GM19452 (cell line): Measurements from ENCODE around the gene FER1L5.

ENCODE experiments used
- ATAC-seq: cut with Tn5 transposase; IDR thresholded peaks from one replicate; pipeline ENCODE4 v1.9.1; 2021; ENCODE audit not compliant: unreplicated experiment

The FER1L5 gene

DNA sequence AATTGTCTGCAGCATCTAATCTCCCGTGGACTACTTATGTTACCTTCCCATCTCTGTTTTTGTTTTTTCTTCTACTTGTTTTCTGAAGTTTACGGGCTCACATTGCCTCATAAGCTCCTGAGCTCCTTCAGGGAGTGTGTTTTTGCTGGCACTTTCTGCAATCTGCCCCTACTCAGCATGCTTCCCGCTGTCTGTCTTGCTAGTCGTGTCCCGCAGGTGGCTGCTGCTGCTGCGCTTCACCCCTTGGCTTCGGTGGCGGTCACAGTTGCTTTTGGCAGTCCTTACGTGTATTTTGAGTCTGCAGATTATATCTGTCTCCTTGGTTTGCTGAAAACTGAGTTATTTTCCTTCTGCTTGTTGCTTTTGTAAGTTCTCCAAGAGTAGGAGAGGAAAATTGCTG, 37.3 kb downstream of the FER1L5 start:
- ATAC-seq, result no peak

DNA sequence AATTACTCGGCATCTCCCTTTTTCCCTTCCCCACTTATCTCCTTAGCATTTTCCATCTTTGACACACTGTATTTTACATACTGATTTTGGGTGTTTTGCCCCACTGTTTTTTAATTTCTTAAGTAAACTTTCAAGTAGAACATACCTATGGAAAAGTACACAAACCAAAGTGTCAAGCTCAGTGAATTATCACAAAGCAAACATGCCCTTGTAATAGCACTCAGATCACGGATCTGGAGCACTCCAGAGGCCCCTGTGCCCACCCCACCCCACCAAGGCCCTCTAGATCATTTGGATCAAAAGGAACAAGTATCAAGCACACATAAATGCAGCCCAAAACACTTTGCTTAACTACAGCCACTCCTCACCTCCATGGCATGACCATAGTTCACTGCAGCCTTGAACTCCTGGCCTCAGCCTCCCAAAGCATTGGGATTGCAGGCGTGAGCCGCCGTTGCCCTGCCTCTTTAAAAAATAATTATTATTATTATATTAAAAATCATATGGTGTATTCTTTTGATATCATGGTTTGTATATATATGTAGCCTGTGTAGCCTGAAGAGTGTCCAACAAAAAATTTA, 38.1 kb downstream of the FER1L5 start:
- no peak for ATAC-seq

DNA sequence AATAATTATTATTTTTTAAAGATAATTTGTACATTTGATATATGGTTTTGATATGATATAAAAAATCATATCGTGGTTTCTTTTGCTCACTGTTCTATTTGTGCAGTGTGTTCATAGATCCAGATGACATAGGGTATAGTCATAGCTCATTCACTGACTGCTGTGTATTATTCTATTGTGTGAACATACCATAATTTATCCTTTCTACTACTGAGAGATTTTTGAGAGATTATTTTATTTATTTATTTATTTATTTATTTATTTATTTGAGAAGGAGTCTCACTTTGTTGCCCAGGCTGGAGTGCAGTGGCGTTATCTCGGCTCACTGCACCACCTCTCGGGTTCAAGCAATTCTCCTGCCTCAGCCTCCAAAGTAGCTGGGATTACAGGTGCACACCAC, 39.0 kb downstream of the FER1L5 start:
- no peak for ATAC-seq

DNA sequence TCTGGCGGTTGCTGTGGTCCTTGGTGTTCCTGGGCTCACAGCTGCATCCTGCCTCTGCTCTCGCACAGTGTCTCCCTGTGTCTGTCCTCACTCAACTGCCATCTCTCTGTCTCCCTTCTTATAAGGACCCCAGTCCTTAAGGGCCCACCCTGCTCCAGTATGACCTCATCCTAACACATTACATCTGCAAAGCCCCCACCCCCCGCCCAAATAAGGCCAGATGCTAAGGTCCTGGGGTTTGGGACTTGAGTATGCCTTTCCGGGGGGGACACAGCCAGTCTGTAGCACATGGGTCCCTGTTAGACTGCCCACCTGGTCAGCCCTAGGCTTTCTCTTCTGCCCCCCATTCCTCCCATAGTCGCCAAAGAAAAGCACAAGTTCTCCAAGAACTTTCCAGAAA, 40.7 kb downstream of the FER1L5 start:
- ATAC-seq, result no peak

DNA sequence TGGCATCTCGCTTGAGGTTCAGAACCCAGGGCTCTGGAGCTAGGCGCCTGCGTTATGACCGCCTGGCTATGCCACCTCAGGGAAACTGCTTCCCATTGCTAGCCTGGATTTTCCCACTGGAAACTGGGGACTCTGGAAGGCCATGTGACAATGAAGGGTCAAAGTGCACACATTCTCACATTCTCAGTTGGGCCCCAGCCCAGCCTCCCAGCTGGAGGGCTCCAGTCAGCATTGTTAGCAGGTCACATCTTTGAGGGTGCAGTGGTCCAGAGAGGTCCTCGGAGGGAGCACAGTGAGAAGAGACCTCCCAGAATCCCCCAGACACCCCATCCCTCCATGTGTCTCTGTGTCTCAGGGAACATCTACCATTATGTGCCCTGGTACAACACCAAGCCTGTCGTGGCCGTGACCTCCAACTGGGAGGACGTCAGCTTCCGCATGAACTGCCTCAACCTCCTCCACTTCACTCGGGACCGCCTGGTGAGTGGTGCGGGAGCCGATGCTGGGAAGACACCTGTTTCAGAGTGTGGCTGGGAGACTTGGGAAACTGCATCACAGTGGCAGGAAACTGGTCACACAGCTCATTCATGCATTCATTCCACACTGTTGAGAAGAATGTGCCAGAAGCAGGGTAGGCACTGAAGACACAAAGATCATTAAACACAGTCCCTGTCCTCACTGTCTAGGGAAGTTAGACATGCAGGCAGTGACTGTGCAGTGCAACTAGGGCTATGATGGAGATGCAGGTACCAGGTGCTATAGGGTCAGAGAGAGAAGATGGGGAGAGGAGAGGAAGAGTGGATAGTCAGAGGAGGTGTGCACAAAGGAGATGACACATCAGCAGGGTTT, 41.6 kb downstream of the FER1L5 start:
- no peak for ATAC-seq

DNA sequence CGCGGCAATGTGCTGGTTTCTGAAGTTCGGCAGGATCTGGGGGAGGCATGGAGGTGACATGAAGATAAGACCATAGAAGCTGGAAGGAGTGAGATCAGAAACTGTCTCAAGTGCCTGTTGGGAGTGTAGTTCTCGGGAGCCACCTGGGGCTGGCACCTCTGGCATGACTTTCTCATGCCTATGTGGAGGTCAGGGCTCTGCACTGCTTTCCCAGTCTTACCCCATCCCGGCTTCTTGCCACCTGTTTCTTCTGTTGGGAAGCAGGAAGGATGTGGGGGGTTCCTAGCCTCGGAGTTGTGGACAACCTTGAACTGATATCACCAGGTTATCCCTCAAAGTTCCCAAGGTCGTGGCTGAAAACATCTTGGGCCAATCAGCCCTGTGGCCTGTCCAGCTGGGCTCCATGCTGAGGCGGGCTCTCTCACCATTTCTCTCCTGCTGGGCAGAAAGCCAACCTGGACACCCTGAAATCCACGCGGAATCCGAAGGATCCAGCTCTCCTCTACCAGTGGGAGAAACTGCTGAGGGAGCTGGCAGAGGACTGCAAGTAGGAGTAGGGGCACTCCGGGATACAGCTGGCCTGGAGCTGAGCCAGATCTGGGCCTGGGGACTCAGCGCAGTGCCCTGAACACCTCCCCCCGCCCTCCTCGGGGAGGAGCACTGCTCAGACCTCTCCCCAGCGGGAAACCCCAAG, 42.5 kb downstream of the FER1L5 start:
- ATAC-seq, result no peak

DNA sequence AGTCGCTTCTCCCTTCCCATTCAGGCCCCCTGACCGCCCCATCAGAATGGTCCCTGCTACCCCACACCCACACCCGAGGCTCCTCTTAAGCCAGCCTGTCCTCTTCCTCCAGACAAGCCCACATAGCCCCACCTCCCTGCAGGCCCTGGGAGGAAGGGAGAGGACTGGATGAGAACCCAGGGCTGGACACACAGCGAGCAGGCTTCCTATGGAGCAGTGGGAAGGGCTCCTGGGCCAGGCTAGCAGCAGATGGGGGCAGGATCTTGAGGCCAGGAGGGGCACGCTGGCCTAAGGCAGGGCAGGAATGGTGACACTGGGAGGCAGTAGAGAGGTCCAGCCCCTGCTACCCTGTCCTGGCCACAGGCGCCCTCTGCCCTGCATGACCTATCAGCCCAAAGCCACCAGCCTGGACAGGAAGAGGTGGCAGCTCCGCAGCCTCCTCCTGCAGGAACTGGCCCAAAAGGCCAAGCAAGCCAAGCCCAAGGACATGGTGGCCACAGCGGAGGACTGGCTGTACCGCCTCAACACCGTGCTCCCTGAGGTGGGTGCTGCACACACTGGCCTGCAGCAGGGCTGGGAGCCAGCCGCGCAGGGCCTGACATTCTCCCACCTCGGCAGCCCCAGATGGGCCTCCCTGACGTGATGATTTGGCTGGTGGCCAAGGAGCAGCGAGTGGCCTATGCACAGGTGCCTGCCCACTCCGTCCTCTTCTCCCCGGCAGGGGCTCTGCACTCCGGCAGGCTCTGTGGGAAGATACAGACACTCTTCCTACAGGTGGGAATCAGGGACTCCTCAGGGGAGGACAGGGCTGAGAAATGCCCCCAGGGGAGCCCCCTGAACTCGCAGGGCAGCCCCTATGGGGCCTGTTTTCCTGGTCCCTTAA, 43.3 kb downstream of the FER1L5 start:
- no peak for ATAC-seq

DNA sequence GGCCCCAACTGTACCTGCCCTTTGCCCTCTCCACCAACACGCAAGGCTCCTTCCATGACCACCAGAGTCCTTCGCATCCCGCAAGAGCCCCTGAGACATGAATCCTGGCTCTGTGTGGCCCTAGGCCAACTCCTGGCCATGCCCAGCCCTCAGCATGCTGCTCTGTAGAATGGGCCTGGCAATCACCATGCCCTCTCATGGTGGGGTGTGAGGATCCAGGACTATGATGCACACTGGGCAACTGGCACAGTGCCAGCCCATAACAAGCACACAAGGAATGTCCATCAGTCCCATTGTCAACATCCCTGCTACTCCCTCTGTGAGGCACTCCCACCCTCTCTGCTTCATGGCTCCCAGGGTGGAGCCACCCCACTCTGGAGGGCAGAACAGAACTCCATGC, 44.7 kb downstream of the FER1L5 start:
- ATAC-seq, result no peak

DNA sequence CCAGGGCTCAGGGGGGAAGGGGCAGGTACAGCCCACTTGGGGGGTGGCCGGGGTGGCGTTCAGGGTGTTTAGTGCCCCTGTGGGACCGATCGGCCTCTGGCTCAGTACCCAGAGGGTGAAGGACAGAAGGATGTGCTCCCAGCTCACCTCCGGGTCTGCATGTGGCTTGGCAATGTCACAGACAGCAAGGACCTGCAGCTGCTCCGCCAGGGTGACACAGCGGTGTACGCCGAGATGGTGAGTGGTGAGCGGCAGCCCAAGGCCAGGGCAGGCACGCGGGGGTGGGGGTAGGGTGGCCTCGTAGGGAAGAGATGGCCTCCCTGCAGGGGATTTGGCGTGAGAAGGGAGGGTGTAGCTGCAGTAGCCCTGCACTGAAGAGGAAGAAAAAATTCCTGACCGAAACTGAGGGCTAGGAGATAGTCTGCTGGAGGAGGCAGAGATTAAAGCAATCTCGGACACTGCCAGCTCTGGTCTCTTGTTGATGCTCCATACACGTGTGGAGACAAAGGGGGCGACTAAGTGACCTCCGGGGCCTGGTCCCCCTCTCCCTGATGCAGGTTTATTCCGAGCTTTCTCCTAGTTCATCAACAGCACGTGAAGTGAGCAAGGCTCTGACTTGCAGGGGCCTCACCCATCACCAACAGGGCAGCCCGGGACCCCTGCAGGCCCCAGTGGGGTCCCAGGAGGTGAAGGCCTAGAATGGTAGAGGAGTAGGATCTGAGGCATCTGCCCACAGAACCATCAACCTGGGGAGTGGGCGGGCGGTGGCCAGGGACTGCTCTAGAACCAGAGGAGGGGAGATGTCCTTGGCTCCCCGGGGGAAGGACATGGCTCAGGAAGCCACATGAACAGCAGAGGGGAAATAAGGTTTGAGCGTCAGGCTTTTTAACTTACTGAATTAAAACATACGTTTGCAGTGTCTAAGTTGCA, 45.4 kb downstream of the FER1L5 start:
- no peak for ATAC-seq

DNA sequence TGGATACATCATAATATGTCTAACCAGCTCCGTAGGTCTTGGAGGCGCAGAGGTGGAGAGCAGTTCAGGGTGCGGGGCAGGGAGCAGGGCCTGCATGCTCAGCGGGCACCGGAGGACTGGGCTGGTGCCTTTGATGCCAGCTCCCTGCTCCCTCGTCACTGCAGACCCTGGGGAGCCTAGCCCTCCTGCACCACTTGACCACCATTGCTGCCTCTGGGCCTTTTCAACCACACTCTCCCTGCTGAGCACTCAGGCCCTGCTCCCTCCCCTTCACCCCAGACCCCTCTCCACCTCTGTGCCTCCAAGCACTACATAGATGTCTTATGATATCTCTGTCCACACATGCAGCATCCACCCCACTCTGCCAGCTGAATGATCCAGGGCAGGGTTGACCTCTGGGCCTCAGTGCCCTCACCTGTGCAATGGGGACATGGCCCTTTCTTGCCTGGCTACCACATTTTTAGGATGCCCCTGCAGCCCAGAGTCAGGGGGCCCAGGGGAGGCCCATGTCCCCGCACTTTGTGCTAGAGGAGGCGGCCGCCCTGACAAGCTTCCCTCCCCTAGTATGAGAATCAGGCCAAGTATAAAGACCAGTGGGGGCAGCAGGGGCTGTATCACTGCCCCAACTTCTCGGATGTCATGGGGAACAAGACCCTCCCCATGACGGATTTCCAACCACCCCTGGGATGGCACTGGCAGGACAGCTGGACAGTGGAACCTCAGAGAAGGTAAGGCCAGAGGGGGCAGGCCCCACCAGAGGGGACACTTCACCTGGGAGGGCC, 46.3 kb downstream of the FER1L5 start:
- ATAC-seq, result no peak

DNA sequence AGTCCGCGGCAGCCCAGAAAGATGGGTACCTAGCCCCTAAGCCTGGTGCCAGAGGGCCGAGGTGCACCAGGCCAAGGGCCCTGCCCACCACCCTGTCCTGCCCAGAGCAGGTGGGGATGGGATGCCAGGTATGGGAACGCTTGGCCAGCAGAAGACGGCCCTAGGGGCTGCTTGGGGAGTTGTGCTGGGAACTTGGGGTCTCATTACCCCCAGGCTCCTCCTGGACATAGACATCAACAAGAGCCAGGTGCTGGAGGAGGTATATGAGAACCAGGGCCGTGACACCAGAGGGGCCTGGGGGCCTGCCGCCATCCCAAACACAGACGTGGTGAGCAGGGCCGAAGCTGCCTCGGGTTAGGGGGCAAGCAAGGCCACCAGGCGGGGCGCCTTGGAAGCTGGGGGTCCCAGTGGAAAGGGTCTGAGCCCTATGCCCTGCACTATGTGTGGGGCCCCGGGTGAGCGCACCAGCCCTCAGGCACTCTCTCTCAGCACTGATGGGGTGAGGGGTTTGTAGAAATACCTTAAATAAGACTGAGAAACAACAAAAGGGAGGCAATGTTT, 46.9 kb downstream of the FER1L5 start:
- ATAC-seq, result no peak

DNA sequence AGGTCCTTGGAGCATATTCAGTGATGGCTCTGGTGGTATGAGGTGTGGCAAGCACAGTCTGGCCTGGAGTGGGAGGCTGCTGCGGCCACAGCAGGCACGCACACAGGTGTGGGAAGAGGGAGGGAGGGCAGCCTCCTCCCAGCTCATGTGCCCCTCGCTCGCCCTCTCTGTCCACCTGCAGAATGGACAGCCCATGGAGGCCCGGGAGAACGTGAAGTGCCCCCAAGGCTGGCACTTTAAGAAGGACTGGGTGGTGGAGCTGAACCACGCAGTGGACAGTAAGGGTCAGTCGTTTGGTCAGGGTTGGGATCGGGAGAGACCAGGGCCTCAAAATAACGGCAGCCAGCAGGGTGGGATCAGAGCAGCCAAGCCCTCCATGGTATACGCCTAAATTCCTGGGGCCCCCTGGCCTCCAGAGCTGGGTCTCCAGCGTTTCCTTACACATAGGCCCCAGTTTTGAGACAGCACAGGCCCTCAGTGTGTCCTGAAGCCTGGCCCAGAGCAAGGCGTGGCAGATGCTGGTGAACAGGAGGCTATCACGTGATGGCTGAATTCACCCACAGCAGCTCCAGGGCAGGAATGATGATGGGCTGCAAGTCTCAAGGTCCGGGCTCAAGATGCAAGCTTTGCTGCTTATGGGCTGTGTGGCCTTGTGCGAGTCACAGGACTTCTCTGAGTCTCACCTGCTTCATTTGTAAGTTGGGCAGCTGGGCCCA, 47.9 kb downstream of the FER1L5 start:
- no peak for ATAC-seq

DNA sequence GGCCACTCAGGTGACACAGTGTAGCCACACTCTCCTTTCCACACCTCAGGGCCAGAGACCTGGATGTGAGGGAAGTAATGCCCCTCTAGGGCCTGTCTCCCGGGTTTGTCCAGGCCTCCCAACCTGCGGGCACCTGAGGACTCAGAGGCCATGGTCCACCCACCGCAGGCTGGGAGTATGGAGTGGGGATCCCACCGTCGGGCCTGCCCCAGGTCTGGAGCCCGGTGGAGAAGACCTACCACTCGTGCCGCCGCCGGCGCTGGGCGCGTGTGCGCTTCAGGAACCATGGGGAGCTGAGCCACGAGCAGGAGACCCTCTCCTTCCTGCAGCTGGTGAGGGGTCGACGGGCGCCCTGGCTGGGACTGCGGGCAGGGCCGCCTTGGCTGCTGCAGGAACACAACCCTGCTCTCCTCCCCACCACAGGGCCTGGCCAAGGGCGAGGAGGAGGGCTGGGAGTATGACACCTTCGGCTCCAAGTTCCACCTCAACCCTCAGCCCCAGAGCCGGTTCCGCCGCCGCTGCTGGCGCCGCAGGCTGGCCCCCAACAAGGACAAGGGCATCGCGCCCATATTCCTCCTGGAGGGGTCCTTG, 48.6 kb downstream of the FER1L5 start:
- no peak for ATAC-seq

DNA sequence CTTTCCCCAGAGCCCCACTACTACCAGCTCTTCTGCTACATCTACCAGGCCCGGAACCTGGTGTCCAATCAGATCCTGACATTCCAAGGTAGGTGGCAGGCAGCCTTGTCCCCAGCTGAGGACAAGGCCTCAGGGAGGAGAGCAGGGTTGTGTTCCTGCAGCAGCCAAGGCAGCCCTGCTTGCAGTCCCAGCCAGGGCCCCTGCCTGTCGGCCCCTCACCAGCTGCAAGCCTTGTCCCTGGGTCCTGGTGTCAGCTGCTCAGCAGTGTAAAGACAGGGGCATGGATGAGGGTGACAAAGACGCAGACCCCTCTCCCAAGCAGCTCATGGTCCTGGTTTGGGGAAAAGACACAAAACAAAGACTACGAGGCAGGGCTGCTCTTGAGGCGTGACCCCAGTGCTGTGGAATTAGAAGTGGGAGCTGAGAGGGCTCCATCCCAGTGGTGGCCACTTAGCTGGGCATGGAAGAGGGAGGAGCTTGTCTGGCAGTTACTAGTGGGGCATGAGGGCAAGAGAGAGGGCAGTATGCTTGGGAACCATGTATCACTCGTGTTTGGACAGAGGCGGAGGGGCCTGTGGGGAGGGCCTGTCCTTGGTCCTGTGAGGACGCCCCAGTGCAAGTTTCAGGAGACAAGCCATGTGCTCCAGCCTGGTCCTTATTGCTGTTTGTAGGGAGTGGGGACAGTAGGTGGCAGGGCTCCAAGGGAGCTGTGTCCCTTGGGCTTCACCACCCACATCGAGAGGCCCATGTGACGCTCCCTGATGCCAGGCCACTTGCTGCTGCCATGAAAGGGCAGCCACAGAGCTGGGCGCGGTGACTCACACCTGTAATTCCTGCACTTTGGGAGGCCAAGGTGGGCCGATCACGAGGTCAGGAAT, 49.8 kb downstream of the FER1L5 start:
- ATAC-seq, result no peak

DNA sequence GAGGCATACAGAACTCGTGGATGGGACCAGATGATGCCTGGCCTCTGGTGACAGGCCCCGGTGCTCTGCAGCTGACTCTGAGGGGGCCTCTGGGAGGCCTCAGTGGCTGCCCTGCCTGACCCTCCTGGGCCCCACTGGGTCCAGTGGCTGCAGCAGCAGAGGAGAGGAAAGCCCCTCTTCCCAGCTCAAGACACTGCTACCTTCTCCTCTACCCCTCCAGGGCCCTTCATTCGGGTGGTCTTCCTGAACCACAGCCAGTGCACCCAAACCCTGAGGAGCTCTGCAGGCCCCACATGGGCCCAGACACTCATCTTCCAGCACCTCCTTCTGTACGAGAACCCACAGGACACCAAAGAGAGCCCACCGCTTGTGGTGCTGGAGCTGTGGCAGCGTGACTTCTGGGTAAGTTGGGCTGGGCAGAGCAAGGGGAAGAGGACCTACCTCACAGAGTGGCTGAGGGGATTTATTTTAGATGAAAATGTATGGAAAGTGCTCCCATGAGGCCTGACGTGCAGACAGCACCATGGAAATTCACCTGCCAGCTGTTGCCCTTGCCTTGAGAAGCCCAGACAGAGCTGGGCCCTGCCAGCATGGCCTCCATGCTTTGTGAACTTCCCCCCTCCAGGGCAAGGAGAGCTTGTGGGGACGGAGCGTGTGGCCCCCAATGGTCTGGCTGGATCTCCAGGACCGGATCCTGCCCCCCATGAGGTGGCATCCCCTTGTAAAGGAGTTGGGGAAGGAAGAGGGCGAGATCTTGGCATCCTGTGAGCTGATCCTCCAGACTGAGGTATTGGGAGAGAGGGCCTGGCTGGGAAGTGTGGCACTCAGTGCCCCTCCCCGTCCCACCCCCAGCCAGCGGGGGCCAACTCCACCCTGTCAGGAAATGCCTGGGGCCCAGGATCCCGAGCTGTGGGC, 51.0 kb downstream of the FER1L5 start:
- no peak for ATAC-seq

DNA sequence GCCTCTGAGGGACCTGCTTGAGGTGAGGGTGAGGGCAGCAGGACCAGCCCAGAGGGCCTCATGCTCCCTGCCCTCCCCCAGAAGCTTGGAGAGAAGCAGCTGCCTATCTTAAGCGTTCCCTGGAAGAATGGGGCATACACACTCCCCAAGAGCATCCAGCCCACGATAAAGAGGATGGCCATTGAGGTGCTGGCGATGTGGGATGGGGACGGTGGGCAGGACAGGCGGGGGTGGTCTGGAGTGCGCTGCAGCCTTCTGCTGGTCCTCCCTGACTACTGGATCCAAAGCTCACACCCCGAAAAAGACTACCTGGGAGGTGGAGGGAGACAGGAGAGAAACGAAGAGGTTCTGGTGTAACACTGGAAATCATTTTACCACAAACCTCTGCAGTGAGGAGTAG, 51.7 kb downstream of the FER1L5 start:
- ATAC-seq, result no peak
